NB4 (cell line): Measurements from ENCODE around the gene RORB.

Source experiments
- DNase-seq: peaks from one replicate; pipeline ENCODE4 v3.0.0; 2010; ENCODE audit warnings: low read depth
- H3K4me3 ChIP-seq: one replicate; pipeline ENCODE4 v1.5.1; 2011; ENCODE audit warnings: mild to moderate bottlenecking, low read depth, low read length, moderate library complexity
- MYC ChIP-seq: IDR thresholded peaks from 2 replicates; pipeline ENCODE4 v1.6.1; 2011; ENCODE audit warnings: low read depth, low read length
- POLR2A ChIP-seq: IDR thresholded peaks from 2 replicates; pipeline ENCODE4 v1.6.1; 2011; ENCODE audit warnings: mild to moderate bottlenecking; ENCODE audit not compliant: insufficient read length; ENCODE audit errors: extremely low read depth
- TF ChIP-seq, protein P1 (sequence below): IDR thresholded peaks from one replicate; pipeline ENCODE4 v1.5.1; 2012; ENCODE audit warnings: low read depth, low read length
- TF ChIP-seq, protein P2 (sequence below): IDR thresholded peaks from 2 replicates; pipeline ENCODE4 v1.6.1; 2011; ENCODE audit warnings: low read depth, low read length

RORB gene

DNA sequence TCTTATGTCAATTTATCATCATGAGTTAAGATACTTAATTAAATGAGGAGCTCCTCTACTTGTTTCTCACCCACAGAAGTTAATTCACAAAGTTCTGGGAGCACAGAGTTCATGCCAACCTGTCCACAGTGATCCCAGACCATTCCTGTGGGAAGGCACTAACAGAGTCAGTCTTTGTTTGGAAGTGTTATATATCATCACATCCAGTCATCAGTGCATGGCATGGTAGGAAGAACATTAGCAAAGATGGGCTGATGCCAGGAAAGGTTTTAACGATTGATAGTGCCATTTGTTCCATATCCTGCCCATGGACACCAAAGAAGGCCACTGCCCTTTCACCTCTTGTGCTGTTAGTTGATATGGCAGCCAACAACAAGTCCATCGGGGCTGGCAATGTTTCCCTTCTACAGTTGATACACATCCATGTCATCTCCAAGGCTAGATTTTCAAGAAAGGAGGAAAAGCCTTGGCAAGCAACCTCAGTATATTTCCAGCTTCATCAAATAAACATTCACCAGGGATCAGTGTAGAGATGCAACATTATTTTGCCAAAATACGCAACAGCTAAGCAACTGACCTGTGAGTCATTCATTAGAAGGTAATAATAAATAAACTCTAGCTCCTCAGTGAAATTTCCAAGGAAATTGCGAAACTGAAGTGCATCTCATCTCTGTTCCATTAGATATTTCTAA, 169.6 kb downstream of the RORB start:
- TF ChIP-seq MYC (no peak), POLR2A (no peak)
- TF ChIP-seq, protein P1, sequence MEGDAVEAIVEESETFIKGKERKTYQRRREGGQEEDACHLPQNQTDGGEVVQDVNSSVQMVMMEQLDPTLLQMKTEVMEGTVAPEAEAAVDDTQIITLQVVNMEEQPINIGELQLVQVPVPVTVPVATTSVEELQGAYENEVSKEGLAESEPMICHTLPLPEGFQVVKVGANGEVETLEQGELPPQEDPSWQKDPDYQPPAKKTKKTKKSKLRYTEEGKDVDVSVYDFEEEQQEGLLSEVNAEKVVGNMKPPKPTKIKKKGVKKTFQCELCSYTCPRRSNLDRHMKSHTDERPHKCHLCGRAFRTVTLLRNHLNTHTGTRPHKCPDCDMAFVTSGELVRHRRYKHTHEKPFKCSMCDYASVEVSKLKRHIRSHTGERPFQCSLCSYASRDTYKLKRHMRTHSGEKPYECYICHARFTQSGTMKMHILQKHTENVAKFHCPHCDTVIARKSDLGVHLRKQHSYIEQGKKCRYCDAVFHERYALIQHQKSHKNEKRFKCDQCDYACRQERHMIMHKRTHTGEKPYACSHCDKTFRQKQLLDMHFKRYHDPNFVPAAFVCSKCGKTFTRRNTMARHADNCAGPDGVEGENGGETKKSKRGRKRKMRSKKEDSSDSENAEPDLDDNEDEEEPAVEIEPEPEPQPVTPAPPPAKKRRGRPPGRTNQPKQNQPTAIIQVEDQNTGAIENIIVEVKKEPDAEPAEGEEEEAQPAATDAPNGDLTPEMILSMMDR: no peak
- TF ChIP-seq, protein P2, sequence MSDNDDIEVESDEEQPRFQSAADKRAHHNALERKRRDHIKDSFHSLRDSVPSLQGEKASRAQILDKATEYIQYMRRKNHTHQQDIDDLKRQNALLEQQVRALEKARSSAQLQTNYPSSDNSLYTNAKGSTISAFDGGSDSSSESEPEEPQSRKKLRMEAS: no peak
- no peak overlapping the region for H3K4me3 ChIP-seq
- DNase-seq: no peak

DNA sequence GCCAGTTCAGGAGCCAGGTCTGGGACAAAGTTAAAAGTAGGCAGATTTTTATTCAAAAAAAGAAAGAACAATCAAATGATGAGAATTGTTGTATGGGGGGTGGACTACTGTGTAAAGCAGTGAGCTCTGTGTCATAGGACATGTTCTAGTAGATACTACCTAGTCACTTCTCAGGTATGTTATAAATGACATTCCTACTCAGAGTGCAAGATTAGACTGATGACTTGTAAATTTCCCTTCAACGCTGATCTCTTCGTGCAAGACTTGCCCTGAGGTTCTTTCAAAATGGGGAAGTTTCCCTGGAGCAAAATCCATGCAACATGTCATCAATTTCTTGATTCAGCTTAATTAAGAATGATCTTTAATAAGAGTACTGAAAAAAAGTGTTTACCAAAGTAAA, 175.1 kb downstream of the RORB start:
- no peak for DNase-seq
- no peak for TF ChIP-seq POLR2A
- TF ChIP-seq MYC: no peak
- TF ChIP-seq, protein P1: no peak
- TF ChIP-seq, protein P2: no peak
- no peak overlapping the region for H3K4me3 ChIP-seq

DNA sequence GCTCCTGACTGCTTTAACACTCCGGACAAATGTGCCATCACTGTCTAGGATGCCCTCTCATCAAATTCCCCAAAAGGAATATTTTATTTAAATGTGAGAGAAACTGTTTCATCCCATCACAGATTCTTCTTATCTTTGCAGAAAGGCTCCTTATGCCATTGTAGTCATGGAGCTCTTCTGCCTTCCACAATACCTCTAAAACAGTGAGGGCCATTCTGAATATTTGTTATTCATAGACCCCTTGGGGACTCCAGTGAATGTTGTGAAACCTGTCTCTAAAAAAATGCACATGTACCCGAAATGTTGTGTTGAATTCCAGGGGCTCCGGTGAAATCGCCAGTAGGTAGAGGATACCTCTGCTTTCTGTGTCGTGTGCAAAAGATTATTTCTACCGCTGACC, 176.9 kb downstream of the RORB start:
- DNase-seq: no peak
- H3K4me3 ChIP-seq: no peak overlapping the region
- TF ChIP-seq, protein P1: no peak
- TF ChIP-seq POLR2A (no peak), MYC (no peak)
- TF ChIP-seq, protein P2: no peak

DNA sequence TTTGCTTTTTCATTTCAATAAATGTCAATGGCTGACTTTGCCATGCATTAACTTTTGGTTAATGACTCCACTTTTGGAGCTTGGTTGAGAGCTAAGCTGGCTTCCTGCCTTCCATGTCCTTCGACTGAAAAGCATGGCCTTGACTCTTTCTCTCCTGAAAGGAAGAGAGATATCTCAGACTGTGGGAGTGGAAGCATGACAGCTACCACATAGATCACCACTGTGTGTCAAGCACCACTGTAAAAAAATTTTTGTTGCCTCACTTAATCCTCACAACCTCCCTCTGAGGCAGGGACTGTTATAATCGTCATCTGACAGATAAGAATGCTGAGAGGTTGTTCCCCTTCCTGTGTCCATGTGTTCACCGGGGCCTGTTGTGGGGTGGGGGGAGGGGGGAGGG, 184.8 kb downstream of the RORB start:
- no peak overlapping the region for H3K4me3 ChIP-seq
- no peak for DNase-seq
- TF ChIP-seq, protein P1: no peak
- no peak for TF ChIP-seq POLR2A
- TF ChIP-seq MYC: no peak
- TF ChIP-seq, protein P2: no peak

DNA sequence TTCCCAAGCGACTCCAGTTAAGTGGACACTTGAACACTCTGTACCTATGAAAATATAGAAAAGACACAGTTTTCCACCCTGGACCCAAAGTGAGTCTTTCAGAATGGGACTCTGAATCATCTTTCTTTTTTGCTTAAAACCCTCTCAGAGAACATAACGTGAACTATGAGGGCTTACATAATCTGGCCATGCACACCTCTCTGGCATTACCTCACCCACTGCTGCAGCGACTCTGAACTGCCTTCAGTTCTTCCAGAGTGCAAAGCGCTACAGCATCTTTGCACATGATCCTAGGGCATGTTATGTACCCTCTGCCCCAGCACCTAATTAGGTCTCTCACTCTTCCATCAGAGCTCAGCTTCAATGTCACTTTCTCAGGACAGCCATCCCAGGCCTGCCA, 186.2 kb downstream of the RORB start:
- no peak overlapping the region for H3K4me3 ChIP-seq
- no peak for DNase-seq
- TF ChIP-seq MYC: no peak
- TF ChIP-seq, protein P2: no peak
- TF ChIP-seq, protein P1: no peak
